ENCODE measurements around the gene ASF1B.
A peak's percentile ranks its signal among the peaks of the same experiment; 100 is the strongest.

The ASF1B gene

GRCh38 chr19:14101003-14101545 is 35.3 kb downstream of the ASF1B start:
- no peaks in the 10 kb centered on the region for H3K9me3 ChIP-seq (ENCODE audit: insufficient read depth, low read depth, low read length)
- H3K4me1 ChIP-seq (ENCODE audit: insufficient read depth, low read length): no peaks in the 10 kb centered on the region
- H3K27me3 ChIP-seq (ENCODE audit: insufficient read depth, low read length): no peaks in the 10 kb centered on the region
- no peak overlapping the region for H3K27ac ChIP-seq (ENCODE audit: low read length)
- peaks cover 20% of the 10 kb centered on the region; the same call in 1 of the 2 replicates for H3K36me3 ChIP-seq (ENCODE audit: insufficient read depth, low read depth, low read length)
- H3K4me3 ChIP-seq (ENCODE audit: low read length): no peak overlapping the region
- H3K9ac ChIP-seq (ENCODE audit: low read depth, low read length): no peak overlapping the region

DNA sequence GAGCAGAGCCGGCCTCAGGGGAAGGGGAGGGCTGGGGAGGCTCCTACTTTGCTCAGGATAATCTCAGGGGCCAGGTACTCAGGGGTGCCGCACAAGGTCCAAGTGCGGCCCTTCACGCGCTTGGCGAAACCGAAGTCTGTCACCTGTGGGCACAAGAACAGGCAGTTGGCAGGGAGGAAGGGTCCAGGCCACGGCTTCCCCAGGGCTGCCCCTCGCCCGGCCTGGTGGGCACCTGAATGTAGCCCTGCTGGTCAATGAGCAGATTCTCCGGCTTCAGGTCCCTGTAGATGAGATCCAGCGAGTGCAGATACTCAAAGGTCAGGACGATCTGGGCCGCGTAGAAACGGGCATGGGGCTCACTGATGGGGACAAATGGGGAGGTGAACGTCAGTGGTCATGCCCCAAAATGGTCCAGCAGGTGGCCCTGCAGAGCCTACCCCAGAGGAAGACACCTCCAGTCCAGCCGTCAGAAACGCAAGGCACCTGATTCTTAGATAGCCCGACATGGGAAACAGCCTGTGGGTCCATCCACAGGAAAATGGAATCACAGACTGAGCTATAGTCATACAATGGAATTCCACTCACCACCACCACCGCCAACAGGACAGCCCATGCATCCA is 38.7 kb downstream of the ASF1B start:
- Histone ChIP-seq H3K4me3 (ENCODE audit: low read length) (no peak overlapping the region), H3K27me3 (ENCODE audit: insufficient read depth, low read length) (no peaks in the 10 kb centered on the region), H3K9ac (ENCODE audit: low read depth, low read length) (no peak overlapping the region), H3K4me1 (ENCODE audit: insufficient read depth, low read length) (no peaks in the 10 kb centered on the region), H3K36me3 (ENCODE audit: insufficient read depth, low read depth, low read length) (peaks cover 13% of the 10 kb centered on the region; the same call in 1 of the 2 replicates), H3K9me3 (ENCODE audit: insufficient read depth, low read depth, low read length) (peaks cover 5% of the 10 kb centered on the region; the same call in 1 of the 2 replicates), H3K27ac (ENCODE audit: low read length) (no peak overlapping the region)

DNA sequence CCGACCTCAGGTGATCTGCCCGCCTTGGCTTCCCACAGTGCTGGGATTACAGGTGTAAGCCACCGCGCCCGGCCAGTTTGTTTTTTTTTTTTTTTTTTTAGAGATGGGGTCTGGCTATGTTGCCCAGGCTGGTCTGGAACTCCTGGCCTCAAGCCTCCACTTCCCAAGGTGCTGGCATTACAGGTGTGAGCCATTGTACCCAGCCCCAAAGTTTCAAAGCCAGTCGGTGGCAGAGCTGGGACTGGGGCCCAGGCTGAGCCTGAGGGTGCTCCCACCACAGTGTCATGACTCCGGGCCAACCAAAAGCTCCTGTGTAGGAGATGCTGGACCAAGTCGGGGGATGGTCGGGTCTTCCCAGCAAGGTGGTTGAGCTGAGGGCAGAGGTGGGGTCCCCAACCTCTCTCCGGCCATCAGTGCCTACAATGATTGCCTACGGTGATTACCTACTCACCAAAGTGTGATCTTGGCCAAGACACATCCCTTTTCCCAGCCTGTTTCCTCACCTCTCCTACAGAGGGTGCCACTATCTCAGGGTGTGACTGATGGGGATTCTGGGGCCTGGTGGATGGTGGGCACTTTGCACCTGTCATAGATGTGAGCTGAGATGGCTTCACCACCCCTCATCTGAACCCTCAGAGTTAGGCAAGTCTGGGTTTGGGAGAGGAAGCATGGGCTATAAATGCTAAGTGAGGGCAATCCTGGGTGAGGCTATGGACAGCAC is 40.0 kb downstream of the ASF1B start:
- Histone ChIP-seq H3K9me3 (ENCODE audit: insufficient read depth, low read depth, low read length) (peaks cover 5% of the 10 kb centered on the region; the same call in 1 of the 2 replicates), H3K4me1 (ENCODE audit: insufficient read depth, low read length) (no peaks in the 10 kb centered on the region), H3K9ac (ENCODE audit: low read depth, low read length) (no peak overlapping the region)

GRCh38 chr19:14094854-14095253 is 41.5 kb downstream of the ASF1B start:
- Histone ChIP-seq H3K36me3 (ENCODE audit: insufficient read depth, low read depth, low read length) (no peaks in the 10 kb centered on the region; the same call in 1 of the 2 replicates), H3K4me1 (ENCODE audit: insufficient read depth, low read length) (no peaks in the 10 kb centered on the region), H3K4me3 (ENCODE audit: low read length) (no peak overlapping the region), H3K27ac (ENCODE audit: low read length) (no peak overlapping the region), H3K27me3 (ENCODE audit: insufficient read depth, low read length) (peaks cover 4% of the 10 kb centered on the region; the same call in 1 of the 2 replicates), H3K9ac (ENCODE audit: low read depth, low read length) (no peak overlapping the region), H3K9me3 (ENCODE audit: insufficient read depth, low read depth, low read length) (peaks cover 5% of the 10 kb centered on the region; the same call in 1 of the 2 replicates)

More for the DNA sequence above, 40.0 kb downstream of the ASF1B start:
- Histone ChIP-seq H3K27ac (ENCODE audit: low read length) (no peak overlapping the region), H3K27me3 (ENCODE audit: insufficient read depth, low read length) (peaks cover 4% of the 10 kb centered on the region; the same call in 1 of the 2 replicates), H3K36me3 (ENCODE audit: insufficient read depth, low read depth, low read length) (peaks cover 6% of the 10 kb centered on the region; the same call in 1 of the 2 replicates), H3K4me3 (ENCODE audit: low read length) (no peak overlapping the region)

DNA sequence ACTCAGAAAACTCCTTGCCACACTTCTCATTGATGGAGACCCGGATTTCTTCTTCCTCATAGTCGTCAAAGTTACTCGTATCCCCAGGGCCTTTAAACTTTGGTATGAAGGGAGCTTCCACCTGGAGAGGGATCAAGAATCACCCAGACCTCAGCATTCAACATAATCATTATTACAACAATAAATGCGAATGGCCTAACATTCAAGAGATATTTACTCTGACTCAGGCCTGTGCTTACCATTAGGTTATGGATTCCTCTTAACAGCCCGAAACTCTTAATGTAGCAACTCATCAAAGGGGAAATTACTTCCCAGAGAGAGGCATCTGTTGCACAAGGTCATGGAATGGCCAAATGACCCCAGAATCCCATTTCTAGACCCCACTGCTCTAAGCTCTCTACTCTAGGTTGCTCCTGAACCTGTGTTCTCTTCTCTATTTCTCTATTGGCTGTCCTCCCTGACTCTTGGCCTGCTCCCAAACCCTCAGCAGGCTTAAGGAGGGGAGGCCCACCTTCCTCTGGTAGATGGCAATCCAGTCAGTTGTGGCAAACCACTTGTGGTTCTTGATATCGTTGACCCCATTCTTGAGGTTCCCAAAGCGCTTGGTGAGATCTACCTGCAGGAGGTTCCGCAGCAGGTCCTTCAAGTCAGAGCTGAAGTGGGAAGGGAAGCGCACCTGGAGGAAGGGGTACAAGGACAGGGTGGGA is 43.1 kb downstream of the ASF1B start:
- peaks cover 6% of the 10 kb centered on the region for H3K36me3 ChIP-seq (ENCODE audit: insufficient read depth, low read depth, low read length)
- no peak overlapping the region for H3K27ac ChIP-seq (ENCODE audit: low read length)
- peaks cover 15% of the 10 kb centered on the region for H3K27me3 ChIP-seq (ENCODE audit: insufficient read depth, low read length)
- peaks cover 5% of the 10 kb centered on the region; the same call in 1 of the 2 replicates for H3K9me3 ChIP-seq (ENCODE audit: insufficient read depth, low read depth, low read length)
- no peaks in the 10 kb centered on the region for H3K4me1 ChIP-seq (ENCODE audit: insufficient read depth, low read length)
- H3K9ac ChIP-seq (ENCODE audit: low read depth, low read length): no peak overlapping the region
- no peak overlapping the region; the same call in 1 of the 2 replicates for H3K4me3 ChIP-seq (ENCODE audit: low read length)

GRCh38 chr19:14091813-14092462 is 44.5 kb downstream of the ASF1B start:
- no peak overlapping the region for H3K27ac ChIP-seq (ENCODE audit: low read length)
- peaks cover 15% of the 10 kb centered on the region for H3K27me3 ChIP-seq (ENCODE audit: insufficient read depth, low read length)
- peak overlapping the region; percentile 85; the same call in 1 of the 2 replicates for H3K4me3 ChIP-seq (ENCODE audit: low read length)
- peaks cover 5% of the 10 kb centered on the region; the same call in 1 of the 2 replicates for H3K9me3 ChIP-seq (ENCODE audit: insufficient read depth, low read depth, low read length)
- no peaks in the 10 kb centered on the region for H3K4me1 ChIP-seq (ENCODE audit: insufficient read depth, low read length)
- no peak overlapping the region; the same call in 1 of the 2 replicates for H3K9ac ChIP-seq (ENCODE audit: low read depth, low read length)
- H3K36me3 ChIP-seq (ENCODE audit: insufficient read depth, low read depth, low read length): peaks cover 16% of the 10 kb centered on the region

- H3K36me3 ChIP-seq (ENCODE audit: insufficient read depth, low read depth, low read length): peaks cover 16% of the 10 kb centered on the region
- H3K4me1 ChIP-seq (ENCODE audit: insufficient read depth, low read length): no peaks in the 10 kb centered on the region
- peaks cover 18% of the 10 kb centered on the region for H3K27me3 ChIP-seq (ENCODE audit: insufficient read depth, low read length)
- no peak overlapping the region for H3K27ac ChIP-seq (ENCODE audit: low read length)
- peak overlapping the region; percentile 68; the same call in 1 of the 2 replicates for H3K9ac ChIP-seq (ENCODE audit: low read depth, low read length)
- H3K9me3 ChIP-seq (ENCODE audit: insufficient read depth, low read depth, low read length): peaks cover 5% of the 10 kb centered on the region; the same call in 1 of the 2 replicates
- H3K4me3 ChIP-seq (ENCODE audit: low read length): peak overlapping the region; percentile 85
These were observed 45.1 kb downstream of the ASF1B start for GRCh38 chr19:14091081-14091812.

GRCh38 chr19:14090509-14091080 is 45.8 kb downstream of the ASF1B start, which contains the start of gene SAMD1:
Gene SAMD1 (minus strand): TSS chr19:14090751.
- peaks cover 5% of the 10 kb centered on the region; the same call in 1 of the 2 replicates for H3K9me3 ChIP-seq (ENCODE audit: insufficient read depth, low read depth, low read length)
- H3K27ac ChIP-seq (ENCODE audit: low read length): no peak within 1 kb of the TSS
- H3K9ac ChIP-seq (ENCODE audit: low read depth, low read length): peak within 1 kb of the TSS; percentile 68; the same call in 1 of the 2 replicates
- H3K4me3 ChIP-seq (ENCODE audit: low read length): peak within 1 kb of the TSS; percentile 85
- H3K4me1 ChIP-seq (ENCODE audit: insufficient read depth, low read length): no peaks in the 10 kb centered on the region; the same call in 1 of the 2 replicates
- peaks cover 16% of the 10 kb centered on the region for H3K36me3 ChIP-seq (ENCODE audit: insufficient read depth, low read depth, low read length)
- H3K27me3 ChIP-seq (ENCODE audit: insufficient read depth, low read length): peaks cover 25% of the 10 kb centered on the region

- Histone ChIP-seq H3K9ac (ENCODE audit: low read depth, low read length) (peak overlapping the region; percentile 10; the same call in 1 of the 2 replicates), H3K36me3 (ENCODE audit: insufficient read depth, low read depth, low read length) (peaks cover 16% of the 10 kb centered on the region), H3K27ac (ENCODE audit: low read length) (no peak overlapping the region), H3K9me3 (ENCODE audit: insufficient read depth, low read depth, low read length) (peaks cover 5% of the 10 kb centered on the region; the same call in 1 of the 2 replicates), H3K4me3 (ENCODE audit: low read length) (peak overlapping the region; percentile 60), H3K27me3 (ENCODE audit: insufficient read depth, low read length) (peaks cover 25% of the 10 kb centered on the region), H3K4me1 (ENCODE audit: insufficient read depth, low read length) (no peaks in the 10 kb centered on the region; the same call in 1 of the 2 replicates)
These were observed 46.5 kb downstream of the ASF1B start for GRCh38 chr19:14089662-14090508.

All from iPS-20b (cell line).